GM12873 (cell line): ENCODE results near the gene ASAP2.

ENCODE experiments used
- CTCF ChIP-seq: IDR thresholded peaks from 2 replicates; pipeline ENCODE4 v1.5.1; 2012; ENCODE audit warnings: low read depth, mild to moderate bottlenecking, moderate library complexity, low read length, control low read depth; ENCODE audit not compliant: insufficient read depth; ENCODE audit errors: missing control alignments

ASAP2 gene

GRCh38 chr2:9250498-9251153, 44.0 kb downstream of the ASAP2 start:
- TF ChIP-seq CTCF = no peak

GRCh38 chr2:9251154-9252001, 44.8 kb downstream of the ASAP2 start:
- no peak for TF ChIP-seq CTCF

DNA sequence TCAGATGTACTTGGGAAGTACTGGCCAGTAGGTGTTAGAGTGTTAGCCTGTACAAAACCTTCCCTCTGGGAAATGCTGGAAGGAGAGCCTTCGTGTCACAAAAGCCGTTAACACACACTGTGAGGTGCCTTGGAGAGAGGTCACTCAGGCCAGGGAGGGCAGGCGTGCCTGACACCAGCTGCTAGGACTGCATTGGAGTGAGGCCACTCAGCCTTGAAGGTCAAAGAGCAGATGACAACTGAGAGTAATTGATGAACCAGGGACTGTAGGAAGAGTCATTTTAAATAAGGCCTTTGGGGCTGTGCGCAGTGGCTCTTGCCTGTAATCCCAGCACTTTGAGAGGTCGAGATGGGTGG, 45.4 kb downstream of the ASAP2 start:
- TF ChIP-seq CTCF = no peak

- no peak for TF ChIP-seq CTCF
Observed at GRCh38 chr2:9255416-9255815, 48.8 kb downstream of the ASAP2 start.

DNA sequence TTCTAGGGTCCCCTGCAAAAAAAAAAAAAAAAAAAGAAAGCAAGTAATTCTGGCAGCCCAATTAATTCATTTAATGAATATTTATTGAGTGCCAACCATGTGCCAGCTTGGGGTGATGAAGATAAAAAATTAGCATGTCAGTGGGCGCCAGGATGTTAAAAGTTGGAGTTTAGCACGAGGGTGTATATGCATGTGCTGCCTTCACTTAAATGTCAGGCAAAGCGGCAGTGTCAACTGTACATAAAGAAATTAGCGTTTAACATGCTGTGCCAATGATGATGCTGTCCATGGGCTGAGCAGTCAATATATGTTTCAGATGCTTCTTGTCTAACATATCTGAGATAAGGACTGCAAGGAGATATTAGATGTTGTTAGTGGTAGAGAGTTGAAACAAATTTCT, 49.5 kb downstream of the ASAP2 start:
- no peak for TF ChIP-seq CTCF

DNA sequence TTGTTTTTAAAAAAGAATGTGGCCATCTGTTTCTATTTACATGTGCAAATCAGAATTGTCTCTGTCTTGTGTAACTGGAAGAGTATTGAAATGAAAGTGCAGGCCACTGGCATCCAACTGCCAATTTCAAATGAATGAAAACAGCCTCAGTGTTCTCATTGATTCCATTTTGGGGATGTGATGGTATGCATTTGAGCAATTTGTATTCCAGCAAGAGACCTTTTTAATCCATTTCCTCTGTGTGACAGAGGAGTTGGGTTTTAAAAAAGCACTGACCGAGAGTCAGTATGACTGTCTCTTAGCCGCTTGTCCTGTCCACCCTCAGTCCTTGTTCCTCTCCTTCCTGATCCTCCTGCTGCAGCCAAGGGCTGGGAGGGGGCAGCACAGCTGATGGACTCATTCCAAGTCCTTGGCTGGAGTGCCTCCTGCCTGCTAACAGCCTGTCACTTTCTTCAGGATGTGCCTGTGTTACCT, 50.0 kb downstream of the ASAP2 start:
- TF ChIP-seq CTCF = no peak

- TF ChIP-seq CTCF = no peak
Observed at GRCh38 chr2:9258501-9258900, 51.9 kb downstream of the ASAP2 start.
